Loucy (cell line): ENCODE measurements around the gene UBL3.

Source experiments
- H2AFZ ChIP-seq: fragments of 200-600 bp; sonication (generic); 2 replicates; pipeline ENCODE4 v1.6.0; 2016; ENCODE audit warnings: antibody characterized with exemption, mild to moderate bottlenecking, low read length, moderate library complexity
- H3F3A ChIP-seq: fragments of 200-600 bp; 2 replicates; pipeline ENCODE4 v1.6.0; 2016; ENCODE audit warnings: antibody characterized with exemption, low read depth, mild to moderate bottlenecking
- H3K27me3 ChIP-seq: fragments of 200-600 bp; sonication (generic); 2 replicates; pipeline ENCODE4 v1.6.1; 2014; ENCODE audit warnings: low read length, mild to moderate bottlenecking; ENCODE audit not compliant: insufficient read depth, poor library complexity, severe bottlenecking
- H3K36me3 ChIP-seq: fragments of 200-600 bp; sonication (generic); 2 replicates; pipeline ENCODE4 v1.6.1; 2016; ENCODE audit warnings: low read length; ENCODE audit not compliant: insufficient read depth
- H3K4me1 ChIP-seq: fragments of 200-600 bp; sonication (generic); 2 replicates; pipeline ENCODE4 v1.5.1; 2014; ENCODE audit warnings: low read length, mild to moderate bottlenecking; ENCODE audit not compliant: insufficient read depth, poor library complexity, severe bottlenecking
- H3K4me2 ChIP-seq: fragments of 200-600 bp; sonication (generic); 2 replicates; pipeline ENCODE4 v1.6.0; 2014; ENCODE audit warnings: antibody characterized with exemption, low read length, low read depth, mild to moderate bottlenecking; ENCODE audit not compliant: poor library complexity, severe bottlenecking
- H3K4me3 ChIP-seq: fragments of 200-600 bp; sonication (generic); 2 replicates; pipeline ENCODE4 v1.5.1; 2014; ENCODE audit warnings: low read length, mild to moderate bottlenecking, mixed read lengths; ENCODE audit not compliant: poor library complexity, severe bottlenecking
- H3K79me2 ChIP-seq: fragments of 200-600 bp; sonication (generic); 2 replicates; pipeline ENCODE4 v1.6.1; 2014; ENCODE audit warnings: low read length; ENCODE audit not compliant: insufficient read depth
- H3K9ac ChIP-seq: fragments of 200-600 bp; sonication (generic); 2 replicates; pipeline ENCODE4 v1.6.0; 2014; ENCODE audit warnings: mild to moderate bottlenecking, low read depth, low read length, moderate library complexity; ENCODE audit not compliant: poor library complexity, severe bottlenecking
- H3K9me2 ChIP-seq: fragments of 200-600 bp; sonication (generic); replicated peaks from 2 replicates; pipeline ENCODE4 v1.6.1; 2016; ENCODE audit warnings: low read depth, low read length, mixed read lengths
- H3K9me3 ChIP-seq: fragments of 200-600 bp; sonication (generic); 2 replicates; pipeline ENCODE4 v1.6.1; 2014; ENCODE audit warnings: mild to moderate bottlenecking, antibody characterized with exemption, low read length, low read depth; ENCODE audit not compliant: insufficient read depth
- H4K20me1 ChIP-seq: fragments of 200-600 bp; sonication (generic); 2 replicates; pipeline ENCODE4 v1.6.0; 2014; ENCODE audit warnings: antibody characterized with exemption, low read length, mild to moderate bottlenecking; ENCODE audit not compliant: insufficient read depth, poor library complexity, severe bottlenecking
- CTCF ChIP-seq: fragments of 200-600 bp; sonication (generic); conservative IDR thresholded peaks from 2 replicates; pipeline ENCODE4 v1.5.1; 2014; ENCODE audit warnings: mild to moderate bottlenecking, antibody characterized with exemption, low read length
- EZH2phosphoT487 ChIP-seq: fragments of 200-600 bp; IDR thresholded peaks from 2 replicates; pipeline ENCODE4 v1.6.1; 2018; ENCODE audit warnings: antibody characterized with exemption, mild to moderate bottlenecking, moderate library complexity, borderline replicate concordance

Gene UBL3

GRCh38 chr13:29754473-29754806, 96.0 kb downstream of the UBL3 start:
- Histone ChIP-seq H3K27me3 (no peaks in the 10 kb centered on the region), H3K9ac (no peak overlapping the region), H4K20me1 (no peaks in the 10 kb centered on the region), H3K4me3 (no peak overlapping the region), H3F3A (peaks cover 4% of the 10 kb centered on the region; the same call in 1 of the 2 replicates), H3K36me3 (no peaks in the 10 kb centered on the region), H3K4me2 (no peak overlapping the region), H3K9me2 (no peaks in the 10 kb centered on the region), H3K79me2 (no peaks in the 10 kb centered on the region), H3K4me1 (peaks cover 18% of the 10 kb centered on the region), H2AFZ (no peak overlapping the region), H3K9me3 (no peaks in the 10 kb centered on the region)
- TF ChIP-seq EZH2phosphoT487 (no peak), CTCF (no peak)

GRCh38 chr13:29753618-29754472, 96.6 kb downstream of the UBL3 start:
- H2AFZ ChIP-seq: no peak overlapping the region

GRCh38 chr13:29752175-29752574, 98.2 kb downstream of the UBL3 start:
- no peak overlapping the region for H2AFZ ChIP-seq
- no peaks in the 10 kb centered on the region for H3K36me3 ChIP-seq
- H3K4me2 ChIP-seq: no peak overlapping the region
- no peaks in the 10 kb centered on the region for H3K9me3 ChIP-seq
- TF ChIP-seq CTCF: no peak
- TF ChIP-seq EZH2phosphoT487: no peak
- H3K9me2 ChIP-seq: no peaks in the 10 kb centered on the region
- no peaks in the 10 kb centered on the region for H3K27me3 ChIP-seq
- H3K4me1 ChIP-seq: peaks cover 3% of the 10 kb centered on the region
- no peaks in the 10 kb centered on the region for H3K79me2 ChIP-seq
- no peak overlapping the region for H3K9ac ChIP-seq
- H4K20me1 ChIP-seq: no peaks in the 10 kb centered on the region
- no peak overlapping the region for H3K4me3 ChIP-seq
- H3F3A ChIP-seq: no peaks in the 10 kb centered on the region

More at GRCh38 chr13:29753618-29754472, 96.6 kb downstream of the UBL3 start:
- H3K4me3 ChIP-seq: no peak overlapping the region
- H3K4me1 ChIP-seq: peaks cover 12% of the 10 kb centered on the region
- no peaks in the 10 kb centered on the region for H3K9me3 ChIP-seq
- TF ChIP-seq EZH2phosphoT487: no peak
- no peak for TF ChIP-seq CTCF
- no peaks in the 10 kb centered on the region for H3K79me2 ChIP-seq
- H3K36me3 ChIP-seq: no peaks in the 10 kb centered on the region
- no peak overlapping the region for H3K9ac ChIP-seq
- no peaks in the 10 kb centered on the region for H3K9me2 ChIP-seq
- H3K27me3 ChIP-seq: no peaks in the 10 kb centered on the region
- H3K4me2 ChIP-seq: no peak overlapping the region
- H4K20me1 ChIP-seq: no peaks in the 10 kb centered on the region
- peaks cover 4% of the 10 kb centered on the region; the same call in 1 of the 2 replicates for H3F3A ChIP-seq
